ENCODE results near the gene HCST. TPM values are rescaled to one million over a fixed set of nuclear protein-coding genes. Genes with fewer than 3 reads are reported as not detected.

Gene HCST
- total RNA-seq, 1 donor, result 0.36 TPM

DNA sequence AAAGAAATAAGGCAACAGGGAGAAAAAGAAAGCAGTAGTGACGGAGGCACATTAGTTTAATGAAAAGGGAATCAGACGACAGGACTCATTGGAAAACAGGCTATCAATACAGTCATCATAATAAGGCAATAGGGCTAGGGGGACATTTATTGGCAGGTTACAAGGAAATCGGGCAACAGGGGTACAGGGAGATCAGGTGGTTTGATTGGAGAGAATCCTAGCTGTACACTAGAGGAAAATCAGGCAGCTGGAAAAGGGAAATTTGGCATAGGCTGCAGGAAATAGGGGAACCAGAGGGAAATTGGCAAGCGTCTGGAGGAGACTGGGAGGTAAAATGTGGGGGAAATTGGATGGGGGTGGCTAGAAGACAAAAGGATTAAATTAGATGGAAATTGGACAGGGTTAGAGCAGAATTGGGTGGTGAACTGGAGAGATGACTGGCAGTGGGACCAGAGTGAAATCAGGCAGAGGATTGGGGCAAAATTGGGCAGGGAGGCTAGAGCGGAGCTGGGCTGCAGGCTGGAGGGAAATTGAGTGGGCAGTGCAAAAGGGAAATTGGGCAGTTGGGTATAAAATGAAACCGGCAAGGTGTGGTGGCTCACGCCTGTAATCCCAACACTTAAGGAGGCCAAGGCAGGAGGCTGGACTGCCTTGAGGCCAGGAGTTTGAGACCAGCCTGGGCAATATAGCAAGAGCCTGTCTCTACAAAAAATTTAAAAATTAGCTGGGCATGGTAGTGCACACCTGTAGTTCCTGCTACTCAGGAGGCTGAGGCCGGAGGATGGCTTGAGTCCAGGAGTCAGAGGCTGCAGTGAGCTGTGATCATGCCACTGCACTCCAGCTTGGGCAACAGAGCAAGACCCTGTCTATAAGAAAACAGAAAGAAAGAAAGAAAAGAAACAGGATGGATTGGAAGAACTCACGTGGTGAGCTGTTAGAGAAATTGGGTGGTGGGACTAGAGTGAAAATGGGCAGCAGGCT, 41.3 kb downstream of the HCST start:
- Histone ChIP-seq H3K4me2 (ENCODE audit: insufficient read depth, low read length) (no peak overlapping the region), H4K20me1 (ENCODE audit: insufficient read depth, low read length) (peaks cover 10% of the 10 kb centered on the region), H3K36me3 (ENCODE audit: insufficient read depth, low read length) (no peaks in the 10 kb centered on the region), H3K4me3 (ENCODE audit: insufficient read depth, low read length) (no peak overlapping the region), H2AFZ (ENCODE audit: low read length) (no peak overlapping the region), H3K4me1 (ENCODE audit: insufficient read depth, low read length) (no peaks in the 10 kb centered on the region), H3K27ac (ENCODE audit: low read depth, low read length) (no peak overlapping the region), H3K27me3 (ENCODE audit: insufficient read depth, low read length) (no peaks in the 10 kb centered on the region), H3K79me2 (ENCODE audit: insufficient read depth, low read length) (no peaks in the 10 kb centered on the region), H3K9me3 (ENCODE audit: low read depth, low read length) (no peaks in the 10 kb centered on the region)
- TF ChIP-seq, protein P1, sequence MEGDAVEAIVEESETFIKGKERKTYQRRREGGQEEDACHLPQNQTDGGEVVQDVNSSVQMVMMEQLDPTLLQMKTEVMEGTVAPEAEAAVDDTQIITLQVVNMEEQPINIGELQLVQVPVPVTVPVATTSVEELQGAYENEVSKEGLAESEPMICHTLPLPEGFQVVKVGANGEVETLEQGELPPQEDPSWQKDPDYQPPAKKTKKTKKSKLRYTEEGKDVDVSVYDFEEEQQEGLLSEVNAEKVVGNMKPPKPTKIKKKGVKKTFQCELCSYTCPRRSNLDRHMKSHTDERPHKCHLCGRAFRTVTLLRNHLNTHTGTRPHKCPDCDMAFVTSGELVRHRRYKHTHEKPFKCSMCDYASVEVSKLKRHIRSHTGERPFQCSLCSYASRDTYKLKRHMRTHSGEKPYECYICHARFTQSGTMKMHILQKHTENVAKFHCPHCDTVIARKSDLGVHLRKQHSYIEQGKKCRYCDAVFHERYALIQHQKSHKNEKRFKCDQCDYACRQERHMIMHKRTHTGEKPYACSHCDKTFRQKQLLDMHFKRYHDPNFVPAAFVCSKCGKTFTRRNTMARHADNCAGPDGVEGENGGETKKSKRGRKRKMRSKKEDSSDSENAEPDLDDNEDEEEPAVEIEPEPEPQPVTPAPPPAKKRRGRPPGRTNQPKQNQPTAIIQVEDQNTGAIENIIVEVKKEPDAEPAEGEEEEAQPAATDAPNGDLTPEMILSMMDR (IDR thresholded peaks at IDR 0.05; ENCODE audit: extremely low read depth, low read depth, low read length), result no peak
- DNase-seq (ENCODE audit: insufficient read length, low spot score, missing footprints), result peak; percentile 80

DNA sequence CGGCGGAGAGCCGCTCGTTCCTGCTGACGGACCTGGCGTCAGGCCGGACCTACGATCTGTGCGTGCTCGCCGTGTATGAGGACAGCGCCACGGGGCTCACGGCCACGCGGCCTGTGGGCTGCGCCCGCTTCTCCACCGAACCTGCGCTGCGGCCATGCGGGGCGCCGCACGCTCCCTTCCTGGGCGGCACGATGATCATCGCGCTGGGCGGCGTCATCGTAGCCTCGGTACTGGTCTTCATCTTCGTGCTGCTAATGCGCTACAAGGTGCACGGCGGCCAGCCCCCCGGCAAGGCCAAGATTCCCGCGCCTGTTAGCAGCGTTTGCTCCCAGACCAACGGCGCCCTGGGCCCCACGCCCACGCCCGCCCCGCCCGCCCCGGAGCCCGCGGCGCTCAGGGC, 42.2 kb downstream of the HCST start:
- H3K4me1 ChIP-seq (ENCODE audit: insufficient read depth, low read length), result no peaks in the 10 kb centered on the region
- H3K79me2 ChIP-seq (ENCODE audit: insufficient read depth, low read length), result no peaks in the 10 kb centered on the region
- no peaks in the 10 kb centered on the region for H3K9me3 ChIP-seq (ENCODE audit: low read depth, low read length)
- no peaks in the 10 kb centered on the region for H3K27me3 ChIP-seq (ENCODE audit: insufficient read depth, low read length)
- TF ChIP-seq, protein P1 (IDR thresholded peaks at IDR 0.05; ENCODE audit: extremely low read depth, low read depth, low read length), result no peak
- H2AFZ ChIP-seq (ENCODE audit: low read length), result no peak overlapping the region
- no peak overlapping the region for H3K27ac ChIP-seq (ENCODE audit: low read depth, low read length)
- H3K4me2 ChIP-seq (ENCODE audit: insufficient read depth, low read length), result no peak overlapping the region
- no peaks in the 10 kb centered on the region for H3K36me3 ChIP-seq (ENCODE audit: insufficient read depth, low read length)
- no peak for DNase-seq (ENCODE audit: insufficient read length, low spot score, missing footprints)
- peaks cover 9% of the 10 kb centered on the region for H4K20me1 ChIP-seq (ENCODE audit: insufficient read depth, low read length)
- no peak overlapping the region for H3K4me3 ChIP-seq (ENCODE audit: insufficient read depth, low read length)

DNA sequence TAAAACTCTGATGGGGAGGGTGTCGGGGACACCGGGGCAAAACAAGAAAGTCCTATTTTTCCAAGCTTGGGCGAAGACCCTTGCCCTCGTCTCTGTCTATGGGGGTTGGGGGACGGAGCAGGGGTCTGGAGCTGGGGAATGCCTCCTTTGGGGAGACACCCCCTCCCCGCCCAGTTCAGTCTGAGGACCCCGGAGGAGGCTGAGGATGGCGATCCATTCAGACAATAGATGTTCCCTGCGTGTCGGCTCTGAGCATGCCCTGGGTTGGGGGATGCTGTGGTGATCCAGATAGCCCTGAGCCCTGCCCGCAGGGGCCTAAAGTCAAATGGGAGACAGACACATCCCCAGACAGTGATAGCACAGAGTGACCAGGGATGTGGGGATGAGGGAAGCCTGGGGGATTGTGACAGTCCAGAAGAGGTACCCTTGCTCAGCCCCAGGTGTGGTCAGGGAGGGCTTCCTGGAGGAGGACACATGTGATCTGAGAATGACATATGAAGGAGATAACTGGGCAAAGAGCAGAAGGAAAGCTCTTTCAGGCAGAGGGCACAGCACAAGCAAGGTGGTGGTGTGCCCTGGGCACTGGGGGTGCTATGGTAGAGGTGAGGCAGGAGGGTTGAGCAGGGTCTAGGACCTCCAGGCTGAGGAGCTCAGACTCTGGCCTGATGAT, 42.9 kb downstream of the HCST start:
- no peak overlapping the region for H3K4me2 ChIP-seq (ENCODE audit: insufficient read depth, low read length)
- TF ChIP-seq, protein P1 (IDR thresholded peaks at IDR 0.05; ENCODE audit: extremely low read depth, low read depth, low read length), result no peak

DNA sequence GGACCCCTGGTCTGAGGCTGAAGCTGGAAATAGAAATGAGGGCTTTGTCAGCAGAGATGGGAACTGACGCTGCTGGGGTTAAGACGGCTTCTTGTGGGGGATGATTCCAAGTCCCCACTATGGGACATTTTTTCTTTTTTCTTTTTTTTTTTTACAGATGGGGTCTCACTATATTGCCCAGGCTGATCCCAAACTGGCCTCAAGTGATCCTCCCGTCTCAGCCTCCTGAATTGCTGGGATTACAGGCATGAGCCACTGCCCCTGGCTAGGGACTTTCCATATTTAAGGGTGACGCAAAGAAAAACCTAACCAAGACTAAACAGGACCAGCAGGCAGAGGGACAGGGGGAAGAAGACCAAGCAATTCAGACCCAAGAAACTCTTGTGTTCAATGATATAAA, 43.9 kb downstream of the HCST start:
- H3K27ac ChIP-seq (ENCODE audit: low read depth, low read length), result no peak overlapping the region
- no peak overlapping the region for H3K4me2 ChIP-seq (ENCODE audit: insufficient read depth, low read length)
- no peak overlapping the region for H2AFZ ChIP-seq (ENCODE audit: low read length)
- H3K36me3 ChIP-seq (ENCODE audit: insufficient read depth, low read length), result no peaks in the 10 kb centered on the region
- peaks cover 9% of the 10 kb centered on the region for H4K20me1 ChIP-seq (ENCODE audit: insufficient read depth, low read length)
- peak; percentile 71 for DNase-seq (ENCODE audit: insufficient read length, low spot score, missing footprints)
- no peaks in the 10 kb centered on the region for H3K79me2 ChIP-seq (ENCODE audit: insufficient read depth, low read length)
- no peak overlapping the region for H3K4me3 ChIP-seq (ENCODE audit: insufficient read depth, low read length)
- H3K4me1 ChIP-seq (ENCODE audit: insufficient read depth, low read length), result no peaks in the 10 kb centered on the region
- no peaks in the 10 kb centered on the region for H3K9me3 ChIP-seq (ENCODE audit: low read depth, low read length)
- TF ChIP-seq, protein P1 (IDR thresholded peaks at IDR 0.05; ENCODE audit: extremely low read depth, low read depth, low read length), result no peak
- no peaks in the 10 kb centered on the region for H3K27me3 ChIP-seq (ENCODE audit: insufficient read depth, low read length)

More for the DNA sequence above, 42.9 kb downstream of the HCST start:
- no peaks in the 10 kb centered on the region for H3K36me3 ChIP-seq (ENCODE audit: insufficient read depth, low read length)
- H3K4me3 ChIP-seq (ENCODE audit: insufficient read depth, low read length), result no peak overlapping the region
- peak; percentile 55 for DNase-seq (ENCODE audit: insufficient read length, low spot score, missing footprints)
- peaks cover 9% of the 10 kb centered on the region for H4K20me1 ChIP-seq (ENCODE audit: insufficient read depth, low read length)
- H3K27me3 ChIP-seq (ENCODE audit: insufficient read depth, low read length), result no peaks in the 10 kb centered on the region
- H3K79me2 ChIP-seq (ENCODE audit: insufficient read depth, low read length), result no peaks in the 10 kb centered on the region
- H3K27ac ChIP-seq (ENCODE audit: low read depth, low read length), result no peak overlapping the region
- no peak overlapping the region for H2AFZ ChIP-seq (ENCODE audit: low read length)
- H3K9me3 ChIP-seq (ENCODE audit: low read depth, low read length), result no peaks in the 10 kb centered on the region
- H3K4me1 ChIP-seq (ENCODE audit: insufficient read depth, low read length), result no peaks in the 10 kb centered on the region

All from osteoblast (primary cell).